GM19099 (cell line): Measurements from ENCODE around the gene IL17RA.

Experiments
- POLR2A ChIP-seq: IDR thresholded peaks from 3 replicates; pipeline ENCODE4 v1.6.1; 2011; ENCODE audit warnings: low read depth; ENCODE audit not compliant: insufficient read length; ENCODE audit errors: extremely low read depth

The IL17RA gene

GRCh38 chr22:17084554-17085276 lies at the start of gene IL17RA:
Gene IL17RA (plus strand): TSS chr22:17085000. CDS start chr22:17085092, 92 bp downstream.
- peak; percentile 82 for TF ChIP-seq POLR2A

- TF ChIP-seq POLR2A = no peak
Measured at GRCh38 chr22:17035246-17035645, 49.6 kb upstream of the IL17RA start.

- TF ChIP-seq POLR2A = no peak
Measured at GRCh38 chr22:17043521-17043920, 41.3 kb upstream of the IL17RA start.

GRCh38 chr22:17046566-17047348 lies 38.0 kb upstream of the IL17RA start:
- TF ChIP-seq POLR2A = no peak

- no peak for TF ChIP-seq POLR2A
Measured at GRCh38 chr22:17047656-17048055, 37.1 kb upstream of the IL17RA start.

- no peak for TF ChIP-seq POLR2A
Measured at GRCh38 chr22:17056058-17056457, 28.7 kb upstream of the IL17RA start.

- no peak for TF ChIP-seq POLR2A
Measured at GRCh38 chr22:17056807-17057206, 28.0 kb upstream of the IL17RA start.

GRCh38 chr22:17057959-17058814 lies 26.6 kb upstream of the IL17RA start:
- no peak for TF ChIP-seq POLR2A

- TF ChIP-seq POLR2A = no peak
Measured at GRCh38 chr22:17060126-17060525, 24.7 kb upstream of the IL17RA start.

GRCh38 chr22:17063411-17064106 lies 21.2 kb upstream of the IL17RA start:
- TF ChIP-seq POLR2A = no peak

GRCh38 chr22:17064498-17065100 lies 20.2 kb upstream of the IL17RA start:
- no peak for TF ChIP-seq POLR2A

GRCh38 chr22:17065433-17065832 lies 19.4 kb upstream of the IL17RA start:
- no peak for TF ChIP-seq POLR2A

GRCh38 chr22:17072877-17073276 lies 11.9 kb upstream of the IL17RA start:
- TF ChIP-seq POLR2A = no peak

GRCh38 chr22:17074648-17075002 lies 10.2 kb upstream of the IL17RA start:
- no peak for TF ChIP-seq POLR2A

GRCh38 chr22:17077255-17077654 lies 7.5 kb upstream of the IL17RA start:
- TF ChIP-seq POLR2A = no peak

- TF ChIP-seq POLR2A = no peak
Measured at GRCh38 chr22:17079572-17079971, 5.2 kb upstream of the IL17RA start.
